Neural cell (in vitro differentiated cells): ENCODE data around the gene RAD51B.

ENCODE experiments used
- EP300 ChIP-seq: fragments of 450-650 bp; conservative IDR thresholded peaks from 2 replicates; pipeline ENCODE4 v1.6.1; 2014; ENCODE audit warnings: antibody characterized with exemption, mild to moderate bottlenecking, moderate library complexity; ENCODE audit not compliant: poor library complexity, severe bottlenecking
- EZH2 ChIP-seq: fragments of 200-600, 300-800 bp; shearing (Covaris generic), sonication (generic); IDR thresholded peaks from 2 replicates; pipeline ENCODE4 v1.6.1; 2014; ENCODE audit warnings: antibody characterized with exemption, low read length, borderline replicate concordance, mild to moderate bottlenecking; ENCODE audit not compliant: insufficient read depth, poor library complexity, severe bottlenecking
- TF ChIP-seq, protein P1 (sequence below): fragments of 450-650 bp; IDR thresholded peaks from 2 replicates; pipeline ENCODE4 v1.5.1; 2014; ENCODE audit warnings: antibody characterized with exemption, mild to moderate bottlenecking, moderate library complexity; ENCODE audit not compliant: poor library complexity, severe bottlenecking
- TF ChIP-seq, protein P2 (sequence below): IDR thresholded peaks from 2 replicates; pipeline ENCODE4 v1.6.1; 2012; ENCODE audit warnings: borderline replicate concordance

DNA sequence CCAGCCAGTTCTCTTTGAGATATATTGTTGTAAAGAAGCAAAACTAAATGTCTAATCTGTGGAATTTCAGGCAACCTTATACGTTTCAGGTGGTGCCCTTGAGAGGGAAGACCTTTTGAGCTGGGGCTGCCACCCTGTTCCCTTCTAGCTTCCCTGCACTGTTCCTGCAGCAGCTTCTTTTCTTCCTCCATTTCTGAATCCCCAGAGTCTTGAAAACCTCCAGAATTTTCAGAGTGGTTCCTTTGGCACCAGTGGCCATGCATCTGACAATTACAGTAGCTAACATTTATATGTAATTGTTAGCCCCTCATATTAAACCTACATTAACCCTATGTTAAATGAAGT, 702.0 kb downstream of the RAD51B start:
- TF ChIP-seq, protein P1, sequence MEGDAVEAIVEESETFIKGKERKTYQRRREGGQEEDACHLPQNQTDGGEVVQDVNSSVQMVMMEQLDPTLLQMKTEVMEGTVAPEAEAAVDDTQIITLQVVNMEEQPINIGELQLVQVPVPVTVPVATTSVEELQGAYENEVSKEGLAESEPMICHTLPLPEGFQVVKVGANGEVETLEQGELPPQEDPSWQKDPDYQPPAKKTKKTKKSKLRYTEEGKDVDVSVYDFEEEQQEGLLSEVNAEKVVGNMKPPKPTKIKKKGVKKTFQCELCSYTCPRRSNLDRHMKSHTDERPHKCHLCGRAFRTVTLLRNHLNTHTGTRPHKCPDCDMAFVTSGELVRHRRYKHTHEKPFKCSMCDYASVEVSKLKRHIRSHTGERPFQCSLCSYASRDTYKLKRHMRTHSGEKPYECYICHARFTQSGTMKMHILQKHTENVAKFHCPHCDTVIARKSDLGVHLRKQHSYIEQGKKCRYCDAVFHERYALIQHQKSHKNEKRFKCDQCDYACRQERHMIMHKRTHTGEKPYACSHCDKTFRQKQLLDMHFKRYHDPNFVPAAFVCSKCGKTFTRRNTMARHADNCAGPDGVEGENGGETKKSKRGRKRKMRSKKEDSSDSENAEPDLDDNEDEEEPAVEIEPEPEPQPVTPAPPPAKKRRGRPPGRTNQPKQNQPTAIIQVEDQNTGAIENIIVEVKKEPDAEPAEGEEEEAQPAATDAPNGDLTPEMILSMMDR, result no peak
- TF ChIP-seq EZH2, result no peak
- TF ChIP-seq, protein P2, sequence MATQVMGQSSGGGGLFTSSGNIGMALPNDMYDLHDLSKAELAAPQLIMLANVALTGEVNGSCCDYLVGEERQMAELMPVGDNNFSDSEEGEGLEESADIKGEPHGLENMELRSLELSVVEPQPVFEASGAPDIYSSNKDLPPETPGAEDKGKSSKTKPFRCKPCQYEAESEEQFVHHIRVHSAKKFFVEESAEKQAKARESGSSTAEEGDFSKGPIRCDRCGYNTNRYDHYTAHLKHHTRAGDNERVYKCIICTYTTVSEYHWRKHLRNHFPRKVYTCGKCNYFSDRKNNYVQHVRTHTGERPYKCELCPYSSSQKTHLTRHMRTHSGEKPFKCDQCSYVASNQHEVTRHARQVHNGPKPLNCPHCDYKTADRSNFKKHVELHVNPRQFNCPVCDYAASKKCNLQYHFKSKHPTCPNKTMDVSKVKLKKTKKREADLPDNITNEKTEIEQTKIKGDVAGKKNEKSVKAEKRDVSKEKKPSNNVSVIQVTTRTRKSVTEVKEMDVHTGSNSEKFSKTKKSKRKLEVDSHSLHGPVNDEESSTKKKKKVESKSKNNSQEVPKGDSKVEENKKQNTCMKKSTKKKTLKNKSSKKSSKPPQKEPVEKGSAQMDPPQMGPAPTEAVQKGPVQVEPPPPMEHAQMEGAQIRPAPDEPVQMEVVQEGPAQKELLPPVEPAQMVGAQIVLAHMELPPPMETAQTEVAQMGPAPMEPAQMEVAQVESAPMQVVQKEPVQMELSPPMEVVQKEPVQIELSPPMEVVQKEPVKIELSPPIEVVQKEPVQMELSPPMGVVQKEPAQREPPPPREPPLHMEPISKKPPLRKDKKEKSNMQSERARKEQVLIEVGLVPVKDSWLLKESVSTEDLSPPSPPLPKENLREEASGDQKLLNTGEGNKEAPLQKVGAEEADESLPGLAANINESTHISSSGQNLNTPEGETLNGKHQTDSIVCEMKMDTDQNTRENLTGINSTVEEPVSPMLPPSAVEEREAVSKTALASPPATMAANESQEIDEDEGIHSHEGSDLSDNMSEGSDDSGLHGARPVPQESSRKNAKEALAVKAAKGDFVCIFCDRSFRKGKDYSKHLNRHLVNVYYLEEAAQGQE, result no peak
- TF ChIP-seq EP300, result no peak
